ENCODE results near the gene CHAC1.

Gene CHAC1

GRCh38 chr15:40911141-40911540 lies 42.1 kb upstream of the CHAC1 start:
- H3K27ac ChIP-seq (ENCODE audit: low read depth, low read length) = no peak overlapping the region
- H3K4me3 ChIP-seq (ENCODE audit: low read length) = no peak overlapping the region
- TF ChIP-seq EZH2phosphoT487 (IDR thresholded peaks at IDR 0.05; ENCODE audit: borderline replicate concordance, low read length) (no peak), CTCF (IDR thresholded peaks at IDR 0.05; ENCODE audit: low read depth, low read length, poor library complexity, severe bottlenecking) (no peak)

GRCh38 chr15:40911693-40912092 lies 41.6 kb upstream of the CHAC1 start:
- Histone ChIP-seq H3K4me2 (ENCODE audit: low read length) (no peak overlapping the region), H3K27ac (ENCODE audit: low read depth, low read length) (no peak overlapping the region), H3K79me2 (ENCODE audit: control insufficient read depth, low read length) (no peaks in the 10 kb centered on the region), H3K9me2 (replicated peaks; ENCODE audit: control insufficient read depth, low read length) (no peaks in the 10 kb centered on the region), H4K20me1 (ENCODE audit: control insufficient read depth, insufficient read depth, low read depth, low read length) (no peaks in the 10 kb centered on the region), H3F3A (ENCODE audit: control insufficient read depth, insufficient read depth) (peaks cover 7% of the 10 kb centered on the region; the same call in 1 of the 2 replicates), H3K36me3 (ENCODE audit: control insufficient read depth, low read length) (no peaks in the 10 kb centered on the region), H3K9me3 (ENCODE audit: control insufficient read depth, insufficient read depth, low read length) (no peaks in the 10 kb centered on the region), H3K4me1 (ENCODE audit: control insufficient read depth, low read length) (peaks cover 10% of the 10 kb centered on the region), H3K4me3 (ENCODE audit: low read length) (no peak overlapping the region), H3K27me3 (ENCODE audit: control insufficient read depth, low read length) (peaks cover 5% of the 10 kb centered on the region; the same call in 1 of the 2 replicates)
- no peak for TF ChIP-seq EZH2phosphoT487 (IDR thresholded peaks at IDR 0.05; ENCODE audit: borderline replicate concordance, low read length)
- no peak for TF ChIP-seq CTCF (IDR thresholded peaks at IDR 0.05; ENCODE audit: low read depth, low read length, poor library complexity, severe bottlenecking)

More at GRCh38 chr15:40911141-40911540, 42.1 kb upstream of the CHAC1 start:
- H3K79me2 ChIP-seq (ENCODE audit: control insufficient read depth, low read length) = no peaks in the 10 kb centered on the region
- no peaks in the 10 kb centered on the region for H3K9me3 ChIP-seq (ENCODE audit: control insufficient read depth, insufficient read depth, low read length)
- H3K4me2 ChIP-seq (ENCODE audit: low read length) = no peak overlapping the region
- no peaks in the 10 kb centered on the region for H3K36me3 ChIP-seq (ENCODE audit: control insufficient read depth, low read length)
- no peaks in the 10 kb centered on the region for H3K9me2 ChIP-seq (replicated peaks; ENCODE audit: control insufficient read depth, low read length)
- peaks cover 7% of the 10 kb centered on the region; the same call in 1 of the 2 replicates for H3F3A ChIP-seq (ENCODE audit: control insufficient read depth, insufficient read depth)
- H3K27me3 ChIP-seq (ENCODE audit: control insufficient read depth, low read length) = no peaks in the 10 kb centered on the region
- H3K4me1 ChIP-seq (ENCODE audit: control insufficient read depth, low read length) = peaks cover 16% of the 10 kb centered on the region
- no peaks in the 10 kb centered on the region for H4K20me1 ChIP-seq (ENCODE audit: control insufficient read depth, insufficient read depth, low read depth, low read length)

GRCh38 chr15:40912478-40912877 lies 40.8 kb upstream of the CHAC1 start:
- Histone ChIP-seq H3K9me3 (ENCODE audit: control insufficient read depth, insufficient read depth, low read length) (no peaks in the 10 kb centered on the region), H3F3A (ENCODE audit: control insufficient read depth, insufficient read depth) (peaks cover 7% of the 10 kb centered on the region; the same call in 1 of the 2 replicates), H3K4me2 (ENCODE audit: low read length) (no peak overlapping the region), H3K9me2 (replicated peaks; ENCODE audit: control insufficient read depth, low read length) (no peaks in the 10 kb centered on the region), H3K27ac (ENCODE audit: low read depth, low read length) (no peak overlapping the region), H3K4me3 (ENCODE audit: low read length) (no peak overlapping the region), H3K36me3 (ENCODE audit: control insufficient read depth, low read length) (no peaks in the 10 kb centered on the region), H4K20me1 (ENCODE audit: control insufficient read depth, insufficient read depth, low read depth, low read length) (no peaks in the 10 kb centered on the region), H3K4me1 (ENCODE audit: control insufficient read depth, low read length) (peaks cover 2% of the 10 kb centered on the region), H3K27me3 (ENCODE audit: control insufficient read depth, low read length) (peaks cover 5% of the 10 kb centered on the region; the same call in 1 of the 2 replicates), H3K79me2 (ENCODE audit: control insufficient read depth, low read length) (no peaks in the 10 kb centered on the region)
- TF ChIP-seq CTCF (IDR thresholded peaks at IDR 0.05; ENCODE audit: low read depth, low read length, poor library complexity, severe bottlenecking) (no peak), EZH2phosphoT487 (IDR thresholded peaks at IDR 0.05; ENCODE audit: borderline replicate concordance, low read length) (no peak)

Measured in DOHH2 (cell line).